ENCODE measurements around the gene PALM. TPM values are rescaled to one million over a fixed set of nuclear protein-coding genes. Genes with fewer than 3 reads are reported as not detected.

The PALM gene
- total RNA-seq, 1 experiment from 2014 or later: 18.5 TPM

- H3K18ac ChIP-seq (ENCODE audit: insufficient read length, low read depth, low read length): no peak overlapping the region
- Mint-ChIP-seq H3K36me3 (ENCODE audit: insufficient read depth in 1 of 3, low read depth in 3 of 3) (peaks cover 0 to 11% (median 2%) of the 10 kb centered on the region in 3 experiments; a peak in 4 of 7 replicates), H3K4me3 (0 out of 5 replicates have a peak overlapping the region, but pooled peaks of 1 of the 2 experiments have one; percentile 58), H3K27me3 (ENCODE audit: low read depth) (peaks cover 4% of the 10 kb centered on the region), H3K9me3 (peaks cover 10 to 12% of the 10 kb centered on the region in 2 experiments; a peak in 4 of 5 replicates), H3K27ac (no peak overlapping the region), H3K4me1 (no peaks in the 10 kb centered on the region)
- H2BK12ac ChIP-seq (ENCODE audit: insufficient read length, low read depth, low read length): no peak overlapping the region
- no peaks in the 10 kb centered on the region for H3K79me1 ChIP-seq (ENCODE audit: insufficient read depth, low read depth, low read length, poor library complexity, severe bottlenecking)
- no peak overlapping the region for H3K4me2 ChIP-seq (ENCODE audit: insufficient read depth, insufficient read length, low read length)
- no peak overlapping the region for H3K4ac ChIP-seq (ENCODE audit: low read depth, low read length)
- no peak overlapping the region for H2BK20ac ChIP-seq (ENCODE audit: low read depth, low read length, poor library complexity, severe bottlenecking)
- H3K27me3 ChIP-seq (ENCODE audit: insufficient read depth, low read length): no peaks in the 10 kb centered on the region
- no peak overlapping the region for H2BK120ac ChIP-seq (ENCODE audit: low read depth, low read length, poor library complexity, severe bottlenecking)
- no peak overlapping the region for H4K91ac ChIP-seq (ENCODE audit: insufficient read length, low read depth, low read length)
- no peak overlapping the region for H3K9ac ChIP-seq (ENCODE audit: extremely low read depth, insufficient read length, low read length)
- no peak overlapping the region for H2BK5ac ChIP-seq (ENCODE audit: insufficient read length, low read length)
- H4K8ac ChIP-seq (replicated peaks; ENCODE audit: insufficient read length, low read depth, low read length): no peak overlapping the region
- no peak overlapping the region for H3K14ac ChIP-seq (ENCODE audit: insufficient read depth, low read length)
- no peak overlapping the region for H3K27ac ChIP-seq (ENCODE audit: insufficient read length, low read depth, low read length)
- H3K56ac ChIP-seq (ENCODE audit: insufficient read length, low read depth, low read length): no peak overlapping the region
- no CpG with 5 or more reads among the region's 19 CpGs for WGBS (ENCODE audit: extremely low coverage, insufficient read length, low lambda C conversion rate)
- peak; percentile 65 for DNase-seq
- H3K79me2 ChIP-seq (ENCODE audit: insufficient read depth, low read length): no peaks in the 10 kb centered on the region
- H4K20me1 ChIP-seq (ENCODE audit: control insufficient read depth, insufficient read depth, insufficient read length): no peaks in the 10 kb centered on the region
- H2AFZ ChIP-seq (ENCODE audit: low read length): no peak overlapping the region
- no peaks in the 10 kb centered on the region for H3K4me1 ChIP-seq (ENCODE audit: insufficient read depth, low read length)
- H2BK15ac ChIP-seq (ENCODE audit: low read depth, low read length): no peak overlapping the region
- H3K23me2 ChIP-seq (ENCODE audit: insufficient read length, low read depth, low read length, poor library complexity, severe bottlenecking): no peaks in the 10 kb centered on the region
- H3K9me3 ChIP-seq (ENCODE audit: control insufficient read depth, low read depth, low read length): no peaks in the 10 kb centered on the region
- TF ChIP-seq, protein P1, sequence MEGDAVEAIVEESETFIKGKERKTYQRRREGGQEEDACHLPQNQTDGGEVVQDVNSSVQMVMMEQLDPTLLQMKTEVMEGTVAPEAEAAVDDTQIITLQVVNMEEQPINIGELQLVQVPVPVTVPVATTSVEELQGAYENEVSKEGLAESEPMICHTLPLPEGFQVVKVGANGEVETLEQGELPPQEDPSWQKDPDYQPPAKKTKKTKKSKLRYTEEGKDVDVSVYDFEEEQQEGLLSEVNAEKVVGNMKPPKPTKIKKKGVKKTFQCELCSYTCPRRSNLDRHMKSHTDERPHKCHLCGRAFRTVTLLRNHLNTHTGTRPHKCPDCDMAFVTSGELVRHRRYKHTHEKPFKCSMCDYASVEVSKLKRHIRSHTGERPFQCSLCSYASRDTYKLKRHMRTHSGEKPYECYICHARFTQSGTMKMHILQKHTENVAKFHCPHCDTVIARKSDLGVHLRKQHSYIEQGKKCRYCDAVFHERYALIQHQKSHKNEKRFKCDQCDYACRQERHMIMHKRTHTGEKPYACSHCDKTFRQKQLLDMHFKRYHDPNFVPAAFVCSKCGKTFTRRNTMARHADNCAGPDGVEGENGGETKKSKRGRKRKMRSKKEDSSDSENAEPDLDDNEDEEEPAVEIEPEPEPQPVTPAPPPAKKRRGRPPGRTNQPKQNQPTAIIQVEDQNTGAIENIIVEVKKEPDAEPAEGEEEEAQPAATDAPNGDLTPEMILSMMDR (conservative IDR thresholded peaks at IDR 0.05): peak; percentile 67
- no peak overlapping the region for H3T11ph ChIP-seq (ENCODE audit: low read length)
- no peak overlapping the region for H4K5ac ChIP-seq (ENCODE audit: insufficient read length, low read depth, low read length)
- H2AK5ac ChIP-seq (ENCODE audit: insufficient read length, low read length): no peak overlapping the region
- no peak overlapping the region for H3K23ac ChIP-seq (ENCODE audit: insufficient read length, low read depth, low read length)
Measured at GRCh38 chr19:741506-742131, 32.9 kb downstream of the PALM start.
